ENCODE data around the gene SLC30A3. TPM values are rescaled to one million over a fixed set of nuclear protein-coding genes. Genes with fewer than 3 reads are reported as not detected.

The SLC30A3 gene
- total and polyA plus RNA-seq, 2 of the 13 experiments (the other 11 are each of a cell fraction or from before 2014, with no cell fraction given) = 0.38 to 0.79 TPM

- TF ChIP-seq FOXM1 (CRISPR knock-in tag; IDR thresholded peaks at IDR 0.05) = no peak
- TF ChIP-seq THAP9 (CRISPR knock-in tag; IDR thresholded peaks at IDR 0.05; ENCODE audit: borderline replicate concordance) = peak; percentile 94
- no peak for TF ChIP-seq MAFG (CRISPR knock-in tag; IDR thresholded peaks at IDR 0.05)
- peak; percentile 68; the same call in 1 of the 2 replicates for TF ChIP-seq ZIK1 (CRISPR knock-in tag; IDR thresholded peaks at IDR 0.05; ENCODE audit: borderline replicate concordance, low read depth)
- no peak for TF ChIP-seq IRF1 (CRISPR knock-in tag; IDR thresholded peaks at IDR 0.05; ENCODE audit: low read depth)
- peak; percentile 80; the same call in 1 of the 2 replicates for TF ChIP-seq REL (CRISPR knock-in tag; conservative IDR thresholded peaks at IDR 0.05)
- no peak for TF ChIP-seq FOSL1 (CRISPR knock-in tag; IDR thresholded peaks at IDR 0.05; ENCODE audit: borderline replicate concordance)
- no peak for TF ChIP-seq EZH2 (conservative IDR thresholded peaks at IDR 0.05; ENCODE audit: low read depth, low read length)
- TF ChIP-seq LBX2 (CRISPR knock-in tag; IDR thresholded peaks at IDR 0.05; ENCODE audit: borderline replicate concordance) = no peak
- peak; percentile 81 for TF ChIP-seq ZNF329 (CRISPR knock-in tag; IDR thresholded peaks at IDR 0.05; ENCODE audit: low read depth)
- peak; percentile 85; the same call in 1 of the 2 replicates for TF ChIP-seq THAP8 (CRISPR knock-in tag; IDR thresholded peaks at IDR 0.05; ENCODE audit: borderline replicate concordance)
- no peak for TF ChIP-seq CREBL2 (CRISPR knock-in tag; IDR thresholded peaks at IDR 0.05; ENCODE audit: borderline replicate concordance)
- no peak for TF ChIP-seq ATF7 (IDR thresholded peaks at IDR 0.05)
- no peak for TF ChIP-seq ATF7 (CRISPR knock-in tag; IDR thresholded peaks at IDR 0.05)
- no peak for TF ChIP-seq LCORL (IDR thresholded peaks at IDR 0.05)
- TF ChIP-seq LCORL (CRISPR knock-in tag; IDR thresholded peaks at IDR 0.05) = peak; percentile 15; the same call in 1 of the 2 replicates
- peak; percentile 82 for TF ChIP-seq MED1 (CRISPR knock-in tag; IDR thresholded peaks at IDR 0.05)
- no peak; the same call in 1 of the 2 replicates for TF ChIP-seq ZNF598 (CRISPR knock-in tag; IDR thresholded peaks at IDR 0.05; ENCODE audit: borderline replicate concordance)
- TF ChIP-seq ZNF672 (CRISPR knock-in tag; IDR thresholded peaks at IDR 0.05) = no peak
- no peak for TF ChIP-seq ZNF3 (CRISPR knock-in tag; IDR thresholded peaks at IDR 0.05)
- TF ChIP-seq FOXJ3 (CRISPR knock-in tag; IDR thresholded peaks at IDR 0.05; ENCODE audit: borderline replicate concordance) = peak; percentile 34; the same call in 1 of the 2 replicates
- peak; percentile 97 for TF ChIP-seq ZFP82 (CRISPR knock-in tag; IDR thresholded peaks at IDR 0.05; ENCODE audit: borderline replicate concordance)
- no peak; the same call in 1 of the 2 replicates for TF ChIP-seq ZNF20 (CRISPR knock-in tag; IDR thresholded peaks at IDR 0.05)
- peak; percentile 60; the same call in 1 of the 2 replicates for TF ChIP-seq CSRNP1 (CRISPR knock-in tag; IDR thresholded peaks at IDR 0.05)
Measured at GRCh38 chr2:27211943-27212625, 50.8 kb downstream of the SLC30A3 start, which contains the start of the genes ATRAID and SLC5A6 (continued).
